Activated CD4-positive, alpha-beta T cell treated with anti-CD3 and anti-CD28 coated beads for 36 hours (primary cell): ENCODE data around the gene HSD17B2. TPM values are rescaled to one million over a fixed set of nuclear protein-coding genes. Genes with fewer than 3 reads are reported as not detected.
"Not testable (repeated sequence)": the region's sequence is repeated elsewhere in the genome, so short reads cannot be mapped to it uniquely, and the experiment has no call there.

Source experiments
- ATAC-seq: fragments of 200-7000 bp; cut with Tn5 transposase; one replicate; pipeline ENCODE4 v1.10.0; 2021; ENCODE audit warnings: mild to moderate bottlenecking, moderate library complexity
- CTCF ChIA-PET: fragments of 350-600 bp; sonication (Branson Sonifier 250); formaldehyde crosslinking; loops from one replicate; lab custom pipeline; 2021; ENCODE audit warnings: antibody characterized with exemption; lab: Charles Lee
- POLR2A ChIA-PET: fragments of 350-600 bp; sonication (Branson Sonifier 250); formaldehyde crosslinking; loops from one replicate; lab custom pipeline; 2021; ENCODE audit warnings: antibody characterized with exemption, inconsistent platforms; lab: Charles Lee
- DNase-seq: peaks from one replicate; pipeline ENCODE4 v3.0.0-alpha.2; 2020
- H3K27ac Mint-ChIP-seq: one replicate; pipeline ENCODE4 v1.8.0; 2021; ENCODE audit warnings: mixed read lengths
- H3K27me3 Mint-ChIP-seq: one replicate; pipeline ENCODE4 v1.8.0; 2021; ENCODE audit warnings: mixed read lengths
- H3K36me3 Mint-ChIP-seq: one replicate; pipeline ENCODE4 v1.8.0; 2021; ENCODE audit warnings: low read depth, mixed read lengths
- H3K4me1 Mint-ChIP-seq: one replicate; pipeline ENCODE4 v1.8.0; 2021; ENCODE audit warnings: mixed read lengths
- H3K4me3 Mint-ChIP-seq: one replicate; pipeline ENCODE4 v1.8.0; 2021; ENCODE audit warnings: mild to moderate bottlenecking, moderate library complexity, mixed read lengths
- H3K9me3 Mint-ChIP-seq: one replicate; pipeline ENCODE4 v1.8.0; 2021; ENCODE audit warnings: low read depth, mixed read lengths
- intact Hi-C, 2 experiments: fragments of 100-400 bp; cut with DNase I in 1 of 2; cut with micrococcal nuclease in 1 of 2; formaldehyde crosslinking; loops; one replicate each; pipeline versions ENCODE4 v1.14.2 to v1.15.1; 2022 to 2024; cut with DNase I, micrococcal nuclease
- total RNA-seq, 2 experiments: library from RNA; stranded (reverse); gene quantifications; one replicate each; pipeline ENCODE4 v1.2.3, GENCODE V29; 2021

HSD17B2 gene
- total RNA-seq, 2 experiments from 2014 or later: not detected

DNA sequence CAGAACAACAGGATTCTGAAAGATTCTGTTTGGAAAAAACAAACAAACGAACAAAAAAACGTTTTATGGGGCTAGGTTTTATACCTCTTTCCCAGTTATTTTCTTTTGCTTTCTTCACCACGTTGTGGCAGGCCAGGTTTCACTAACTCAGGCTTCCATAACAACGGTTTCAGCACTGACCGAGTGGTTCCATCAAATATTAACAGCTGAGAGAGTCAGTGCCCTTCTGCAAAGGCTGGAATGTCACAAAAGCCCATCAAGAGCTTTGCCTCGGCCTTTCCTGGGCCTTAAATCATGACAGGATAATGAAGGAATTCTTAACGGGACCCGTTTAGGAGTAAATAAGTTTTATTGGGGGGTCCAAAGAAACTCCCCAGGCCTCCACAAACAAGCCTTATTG is 100.8 kb downstream of the HSD17B2 start:
- Mint-ChIP-seq H3K27ac (no peak overlapping the region), H3K4me1 (peaks cover 18% of the 10 kb centered on the region), H3K36me3 (peaks cover 20% of the 10 kb centered on the region), H3K9me3 (no peaks in the 10 kb centered on the region), H3K4me3 (no peak overlapping the region), H3K27me3 (no peaks in the 10 kb centered on the region)
- no peak for DNase-seq
- no peak for ATAC-seq
- intact Hi-C loops: no loop called here
- POLR2A ChIA-PET: interaction anchor here (0.7 kb wide), 1 partner anchor 33 kb away, joined by 5 read pairs; no protein-coding TSS in a partner anchor
- CTCF ChIA-PET: interaction anchor here (1.2 kb wide), 1 partner anchor 32 kb away, joined by 3 read pairs; no protein-coding TSS in a partner anchor

DNA sequence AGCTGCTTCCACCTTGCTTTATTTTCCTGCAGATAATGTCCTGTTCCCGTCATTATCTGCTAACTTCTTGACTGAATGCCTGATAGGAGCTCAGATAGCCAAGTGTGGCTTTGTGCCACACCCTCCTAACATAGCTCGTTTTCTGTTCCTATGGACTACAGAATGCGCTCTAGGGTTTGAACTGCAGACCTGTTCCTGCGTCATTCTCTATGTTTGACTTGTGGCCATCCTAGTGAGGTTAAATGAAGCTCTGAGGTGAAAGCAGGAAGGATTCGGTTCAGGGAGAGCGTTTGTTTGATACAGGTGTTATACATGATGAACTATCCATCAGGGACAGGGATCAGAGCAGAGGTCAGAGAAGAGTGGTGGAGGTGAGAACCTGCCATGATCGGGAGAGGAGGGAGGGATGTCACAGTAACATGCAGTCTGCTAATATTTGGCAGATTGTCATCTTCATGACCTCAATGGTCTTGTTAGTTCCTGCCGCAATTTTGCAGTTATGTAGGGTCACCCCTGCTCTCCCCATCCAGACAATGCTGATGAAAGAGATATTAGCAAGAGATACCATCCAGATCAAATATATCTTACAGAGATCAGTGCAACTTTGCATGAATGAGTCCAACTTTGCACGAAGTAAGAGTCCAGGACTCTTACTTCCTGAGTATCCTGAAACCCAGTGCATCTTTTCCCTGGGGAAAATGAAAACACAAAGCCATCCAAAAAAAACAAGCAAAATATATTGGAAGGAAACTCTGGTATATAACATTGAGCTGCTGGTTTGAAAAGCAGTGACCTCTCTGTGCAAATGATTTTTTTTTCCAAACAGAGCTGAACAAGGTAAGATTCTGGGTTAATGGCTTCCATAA is 102.1 kb downstream of the HSD17B2 start:
- ChIA-PET POLR2A (no interaction called here), CTCF (interaction anchor here (0.7 to 0.9 kb wide), 2 partner anchors 31 to 413 kb away, joined by 3 to 4 read pairs; no protein-coding TSS in a partner anchor)

DNA sequence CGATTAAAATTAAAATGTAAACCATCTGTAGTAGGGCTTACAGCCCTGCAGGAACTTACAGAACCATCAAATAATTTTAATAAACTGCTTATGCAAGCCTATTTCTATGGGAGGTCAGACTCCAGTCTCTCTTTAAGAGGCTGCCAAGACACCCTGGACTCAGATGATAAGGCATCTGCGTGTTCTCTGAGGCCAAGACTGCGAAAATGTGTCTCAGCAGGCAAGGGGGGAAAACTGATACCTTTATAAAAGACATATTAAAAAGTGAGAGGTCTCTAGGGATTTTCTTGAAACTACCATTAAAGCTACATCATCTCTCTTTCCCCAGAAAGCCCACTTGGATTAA is 102.7 kb downstream of the HSD17B2 start:
- POLR2A ChIA-PET: no interaction called here
- Mint-ChIP-seq H3K27me3 (no peaks in the 10 kb centered on the region), H3K4me1 (peaks cover 18% of the 10 kb centered on the region), H3K27ac (no peak overlapping the region), H3K9me3 (no peaks in the 10 kb centered on the region), H3K36me3 (peaks cover 24% of the 10 kb centered on the region), H3K4me3 (no peak overlapping the region)
- DNase-seq (no peak), ATAC-seq (no peak)
- CTCF ChIA-PET: interaction anchor here (0.9 kb wide), 1 partner anchor 31 kb away, joined by 4 read pairs; no protein-coding TSS in a partner anchor
- intact Hi-C loops: no loop called here

More for the DNA sequence above, 102.1 kb downstream of the HSD17B2 start:
- no peaks in the 10 kb centered on the region for H3K9me3 Mint-ChIP-seq
- no peaks in the 10 kb centered on the region for H3K27me3 Mint-ChIP-seq
- H3K4me1 Mint-ChIP-seq: peaks cover 18% of the 10 kb centered on the region
- no peak for ATAC-seq
- intact Hi-C loops: no loop called here
- no peak overlapping the region for H3K27ac Mint-ChIP-seq
- H3K4me3 Mint-ChIP-seq: no peak overlapping the region
- DNase-seq: no peak
- H3K36me3 Mint-ChIP-seq: peaks cover 24% of the 10 kb centered on the region

DNA sequence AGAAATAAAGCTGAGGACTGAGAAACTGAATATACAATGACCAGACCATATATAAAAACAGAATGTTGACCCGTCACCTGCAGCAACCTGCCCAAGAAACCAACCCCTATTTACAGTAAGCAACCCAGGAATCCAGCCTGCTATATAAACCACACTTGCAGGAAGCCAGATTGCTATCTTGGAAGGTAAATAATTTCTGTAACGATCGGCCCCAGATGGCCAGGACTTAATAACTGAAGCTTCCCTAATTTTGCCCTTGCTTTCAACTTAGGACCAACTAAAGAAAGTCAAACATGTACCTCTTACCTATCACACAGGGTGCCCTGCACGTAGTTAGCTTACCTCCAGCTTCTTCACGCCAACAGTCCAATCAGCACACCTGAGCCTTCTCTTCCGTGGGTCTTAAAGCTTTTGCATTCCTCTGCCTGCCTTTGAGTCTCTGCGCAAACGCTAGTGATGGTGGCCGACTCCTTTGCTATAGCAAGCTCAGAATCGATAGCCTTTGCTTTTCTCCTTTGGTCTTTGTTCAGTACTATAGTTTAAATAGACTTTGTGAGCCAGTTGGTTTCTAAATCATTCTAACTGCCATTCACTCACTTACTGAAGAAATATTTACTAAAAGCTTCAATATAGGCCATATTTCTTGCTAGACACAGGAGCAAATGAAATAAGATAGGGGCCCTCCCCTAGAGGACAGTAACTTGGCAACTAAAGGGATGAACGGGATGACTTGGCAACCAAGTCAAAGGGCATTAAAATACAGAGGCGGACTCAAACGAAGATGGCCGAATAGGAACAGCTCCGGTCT is 103.6 kb downstream of the HSD17B2 start:
- H3K27ac Mint-ChIP-seq: no peak overlapping the region
- intact Hi-C loops: no loop called here
- H3K4me1 Mint-ChIP-seq: peaks cover 13% of the 10 kb centered on the region
- no peak for DNase-seq
- POLR2A ChIA-PET: no interaction called here
- H3K9me3 Mint-ChIP-seq: no peaks in the 10 kb centered on the region
- CTCF ChIA-PET: interaction anchor here (0.9 kb wide), 1 partner anchor 30 kb away, joined by 4 read pairs; no protein-coding TSS in a partner anchor
- no peak for ATAC-seq
- peak overlapping the region; percentile 9 for H3K4me3 Mint-ChIP-seq
- peaks cover 30% of the 10 kb centered on the region for H3K36me3 Mint-ChIP-seq
- no peaks in the 10 kb centered on the region for H3K27me3 Mint-ChIP-seq

DNA sequence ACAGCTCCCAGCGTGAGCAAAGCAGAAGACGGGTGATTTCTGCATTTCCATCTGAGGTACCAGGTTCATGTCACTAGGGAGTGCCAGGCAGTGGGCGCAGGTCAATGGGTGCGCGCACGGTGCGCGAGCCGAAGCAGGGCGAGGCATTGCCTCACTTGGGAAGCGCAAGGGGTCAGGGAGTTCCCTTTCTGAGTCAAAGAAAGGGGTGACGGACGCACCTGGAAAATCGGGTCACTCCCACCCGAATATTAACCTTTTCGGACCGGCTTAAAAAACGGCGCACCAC is 104.2 kb downstream of the HSD17B2 start:
- H3K27ac Mint-ChIP-seq, CTCF ChIA-PET, intact Hi-C loops, DNase-seq, ATAC-seq, H3K27me3 Mint-ChIP-seq, POLR2A ChIA-PET, H3K4me1 Mint-ChIP-seq, H3K9me3 Mint-ChIP-seq: not testable (repeated sequence)
- peak overlapping the region; percentile 9 for H3K4me3 Mint-ChIP-seq
- H3K36me3 Mint-ChIP-seq: peaks cover 31% of the 10 kb centered on the region

DNA sequence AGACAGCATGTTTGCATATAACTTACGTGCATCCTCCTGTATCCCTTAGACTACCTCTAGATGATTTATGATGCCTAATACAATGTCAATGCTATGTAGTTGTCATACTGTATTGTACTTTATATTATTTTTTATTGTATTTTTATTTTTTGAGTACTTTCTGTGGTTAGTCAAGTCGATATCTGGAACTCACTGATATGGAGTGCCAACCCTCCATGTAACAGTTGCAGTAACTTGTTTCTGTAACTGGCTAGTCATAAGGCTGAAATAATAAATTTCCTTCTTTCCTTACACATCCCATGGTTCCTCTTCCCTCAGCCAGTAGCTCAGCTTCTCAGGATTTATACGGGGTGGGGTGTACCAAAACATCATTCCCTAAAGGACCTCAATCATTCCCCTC is 111.5 kb downstream of the HSD17B2 start:
- no peak for ATAC-seq
- no peaks in the 10 kb centered on the region for H3K27me3 Mint-ChIP-seq
- H3K36me3 Mint-ChIP-seq: peaks cover 37% of the 10 kb centered on the region
- no peaks in the 10 kb centered on the region for H3K4me1 Mint-ChIP-seq
- H3K9me3 Mint-ChIP-seq: no peaks in the 10 kb centered on the region
- no peak overlapping the region for H3K4me3 Mint-ChIP-seq
- intact Hi-C loops: no loop called here
- no peak for DNase-seq
- POLR2A ChIA-PET: no interaction called here
- no peak overlapping the region for H3K27ac Mint-ChIP-seq
- CTCF ChIA-PET: no interaction called here

DNA sequence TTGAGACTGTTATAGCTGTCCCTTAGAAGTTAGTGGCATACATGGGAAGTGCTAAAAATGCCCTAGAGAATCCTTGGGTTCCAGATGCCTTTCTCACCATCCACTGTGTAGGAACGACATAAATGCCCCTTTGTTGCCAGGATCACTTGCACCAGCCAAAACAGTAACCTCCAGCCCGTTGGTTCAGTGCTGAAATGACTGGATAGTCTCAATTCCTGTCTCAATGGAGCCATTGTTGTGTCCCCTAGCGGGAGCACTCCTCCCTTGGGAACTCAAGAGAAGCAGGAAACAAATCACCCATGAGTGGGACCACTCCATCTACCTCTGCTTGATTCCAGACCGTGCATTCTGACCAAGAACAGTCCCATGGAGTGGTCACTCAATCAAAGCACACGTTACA is 111.9 kb downstream of the HSD17B2 start:
- CTCF ChIA-PET: no interaction called here
- POLR2A ChIA-PET: no interaction called here

DNA sequence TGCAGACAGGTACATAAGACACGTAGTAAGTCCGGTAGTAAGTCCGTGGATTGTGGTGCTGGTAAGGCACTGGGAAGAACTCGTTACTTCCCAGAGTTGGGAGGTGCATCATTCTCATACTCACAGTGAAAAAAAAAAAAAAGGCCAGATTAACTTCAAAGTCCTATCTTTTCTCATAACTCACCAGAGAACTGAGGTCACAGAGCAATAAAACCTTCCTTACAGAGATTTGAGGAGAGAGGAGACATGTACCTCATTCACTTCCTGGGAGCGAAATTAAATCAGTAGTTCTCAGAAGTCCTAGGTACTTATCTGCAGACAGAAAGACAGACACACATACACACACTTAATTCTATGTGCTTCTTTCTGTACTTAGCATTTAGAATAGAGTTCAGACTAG is 112.5 kb downstream of the HSD17B2 start:
- intact Hi-C loops: no loop called here
- ATAC-seq (no peak), DNase-seq (no peak)
- Mint-ChIP-seq H3K4me3 (no peak overlapping the region), H3K27me3 (no peaks in the 10 kb centered on the region), H3K4me1 (no peaks in the 10 kb centered on the region), H3K27ac (no peak overlapping the region), H3K9me3 (no peaks in the 10 kb centered on the region), H3K36me3 (peaks cover 38% of the 10 kb centered on the region)
- ChIA-PET CTCF (no interaction called here), POLR2A (no interaction called here)

More for the DNA sequence above, 111.9 kb downstream of the HSD17B2 start:
- intact Hi-C loops: no loop called here
- H3K36me3 Mint-ChIP-seq: peaks cover 38% of the 10 kb centered on the region
- H3K27ac Mint-ChIP-seq: no peak overlapping the region
- no peaks in the 10 kb centered on the region for H3K4me1 Mint-ChIP-seq
- DNase-seq: no peak
- no peaks in the 10 kb centered on the region for H3K27me3 Mint-ChIP-seq
- no peaks in the 10 kb centered on the region for H3K9me3 Mint-ChIP-seq
- H3K4me3 Mint-ChIP-seq: no peak overlapping the region
- ATAC-seq: no peak

Other genes with a start within 250 kb of the HSD17B2 start
- gene SDR42E1, start 23.8 kb upstream of the HSD17B2 start, total RNA-seq: 1 to 10 TPM; 7.4 to 8.2 TPM
- gene MPHOSPH6, start 135.0 kb downstream of the HSD17B2 start, total RNA-seq: 10 to 100 TPM; 48.0 to 48.7 TPM